ENCODE data around the gene LRRC28.

The LRRC28 gene

GRCh38 chr15:99307735-99308134, 56.5 kb downstream of the LRRC28 start:
- DNase-seq, result no peak

- DNase-seq, result no peak
Measured at GRCh38 chr15:99310745-99311144, 59.5 kb downstream of the LRRC28 start.

GRCh38 chr15:99312228-99312627, 60.9 kb downstream of the LRRC28 start:
- no peak for DNase-seq

- no peak for DNase-seq
Measured at GRCh38 chr15:99312794-99313193, 61.5 kb downstream of the LRRC28 start.

GRCh38 chr15:99315636-99316035, 64.4 kb downstream of the LRRC28 start:
- DNase-seq, result no peak

- DNase-seq, result no peak
Measured at GRCh38 chr15:99320374-99321215, 69.3 kb downstream of the LRRC28 start.

- DNase-seq, result no peak
Measured at GRCh38 chr15:99321468-99321867, 70.2 kb downstream of the LRRC28 start.

GRCh38 chr15:99322643-99323405, 71.5 kb downstream of the LRRC28 start:
- no peak for DNase-seq

GRCh38 chr15:99324082-99324620, 72.9 kb downstream of the LRRC28 start:
- no peak for DNase-seq

GRCh38 chr15:99324700-99325099, 73.4 kb downstream of the LRRC28 start:
- no peak for DNase-seq

- no peak for DNase-seq
Measured at GRCh38 chr15:99326235-99326634, 75.0 kb downstream of the LRRC28 start.

- DNase-seq, result no peak
Measured at GRCh38 chr15:99328106-99329072, 77.1 kb downstream of the LRRC28 start.

- no peak for DNase-seq
Measured at GRCh38 chr15:99331381-99331780, 80.1 kb downstream of the LRRC28 start.

- DNase-seq, result no peak
Measured at GRCh38 chr15:99333413-99333812, 82.1 kb downstream of the LRRC28 start.

GRCh38 chr15:99333981-99334380, 82.7 kb downstream of the LRRC28 start:
- no peak for DNase-seq

GRCh38 chr15:99335508-99335907, 84.2 kb downstream of the LRRC28 start:
- DNase-seq, result no peak

- no peak for DNase-seq
Measured at GRCh38 chr15:99336794-99337193, 85.5 kb downstream of the LRRC28 start.

GRCh38 chr15:99340347-99340746, 89.1 kb downstream of the LRRC28 start:
- DNase-seq, result no peak

GRCh38 chr15:99341786-99342185, 90.5 kb downstream of the LRRC28 start:
- no peak for DNase-seq

GRCh38 chr15:99343208-99343607, 91.9 kb downstream of the LRRC28 start:
- DNase-seq, result no peak

- DNase-seq, result peak; percentile 35
Measured at GRCh38 chr15:99343881-99344551, 92.7 kb downstream of the LRRC28 start.

- DNase-seq, result no peak
Measured at GRCh38 chr15:99344639-99345038, 93.4 kb downstream of the LRRC28 start.
